H7 (cell line): ENCODE results near the gene SOX6. TPM values are rescaled to one million over a fixed set of nuclear protein-coding genes. Genes with fewer than 3 reads are reported as not detected.

Experiments used
- DNase-seq: peaks from one replicate; pipeline ENCODE4 v3.0.0; 2012
- H3K27me3 ChIP-seq: 2 replicates; pipeline ENCODE4 v1.6.0; 2011; ENCODE audit warnings: mild to moderate bottlenecking, low read length; ENCODE audit not compliant: control insufficient read depth, insufficient read depth
- H3K36me3 ChIP-seq: replicated peaks from 2 replicates; pipeline ENCODE4 v1.5.1; 2011; ENCODE audit warnings: low read length; ENCODE audit not compliant: control insufficient read depth, insufficient read depth
- H3K4me3 ChIP-seq: 2 replicates; pipeline ENCODE4 v1.5.1; 2011; ENCODE audit warnings: low read depth, mild to moderate bottlenecking, control low read depth, low read length, moderate library complexity; ENCODE audit not compliant: insufficient read depth
- total RNA-seq: library from RNA; depleted of rRNA; stranded (reverse); fragments of >200 nt; shearing (Covaris generic); gene quantifications from 2 replicates; pipeline ENCODE4 v1.2.3, GENCODE V29; 2014

The SOX6 gene
- total RNA-seq, 1 experiment from 2014 or later, result 0.03 TPM

DNA sequence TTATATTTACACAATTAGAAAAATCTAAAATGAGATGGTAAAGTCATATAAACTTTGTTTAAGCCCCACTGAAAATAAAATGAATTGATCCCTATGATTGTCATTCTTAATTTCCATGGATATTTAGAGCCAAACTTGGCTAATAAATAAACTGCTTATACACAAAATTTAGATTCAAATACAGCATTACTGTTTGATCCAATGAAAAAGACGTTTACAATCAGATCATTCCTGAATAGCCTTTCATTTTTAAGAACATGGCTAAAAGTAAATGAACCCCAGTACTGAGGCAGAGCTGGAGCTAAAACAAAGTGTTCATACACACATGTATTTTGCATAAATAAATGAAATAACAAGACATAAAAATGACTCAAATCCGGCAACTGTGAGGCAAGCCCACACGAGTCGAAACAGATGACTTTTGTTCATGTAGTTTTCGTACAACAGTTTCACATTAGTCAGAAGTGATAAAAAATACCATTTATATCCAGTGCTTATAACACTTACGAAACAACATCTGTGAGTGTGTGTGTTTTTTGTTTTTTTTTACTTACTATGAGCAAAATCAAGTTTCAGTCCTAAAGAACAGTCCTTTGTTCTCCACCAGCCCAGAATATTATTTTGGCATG, 386.5 kb downstream of the SOX6 start:
- H3K27me3 ChIP-seq, result no peaks in the 10 kb centered on the region
- H3K4me3 ChIP-seq, result no peak overlapping the region
- no peak for DNase-seq
- H3K36me3 ChIP-seq, result no peaks in the 10 kb centered on the region

DNA sequence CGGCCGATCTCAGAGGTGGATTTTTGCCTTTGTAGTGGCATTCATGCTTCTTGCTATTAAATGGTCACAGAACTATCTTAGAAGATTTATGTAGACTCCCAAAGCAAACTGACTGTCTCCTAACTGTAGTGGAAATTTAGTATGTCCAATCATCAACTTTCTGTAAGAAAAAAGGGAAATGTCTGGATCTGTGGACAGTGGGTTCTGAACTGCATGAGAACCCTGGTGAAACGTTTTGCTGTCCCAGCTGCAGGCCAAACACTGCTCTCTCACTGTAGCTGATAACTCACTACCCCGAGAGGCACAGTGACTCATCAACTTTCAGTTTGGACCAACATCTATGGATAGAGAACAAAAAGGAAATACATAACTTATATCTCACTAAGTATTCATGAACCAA, 387.1 kb downstream of the SOX6 start:
- no peak for DNase-seq
- no peaks in the 10 kb centered on the region for H3K27me3 ChIP-seq
- H3K4me3 ChIP-seq, result no peak overlapping the region
- H3K36me3 ChIP-seq, result no peaks in the 10 kb centered on the region

DNA sequence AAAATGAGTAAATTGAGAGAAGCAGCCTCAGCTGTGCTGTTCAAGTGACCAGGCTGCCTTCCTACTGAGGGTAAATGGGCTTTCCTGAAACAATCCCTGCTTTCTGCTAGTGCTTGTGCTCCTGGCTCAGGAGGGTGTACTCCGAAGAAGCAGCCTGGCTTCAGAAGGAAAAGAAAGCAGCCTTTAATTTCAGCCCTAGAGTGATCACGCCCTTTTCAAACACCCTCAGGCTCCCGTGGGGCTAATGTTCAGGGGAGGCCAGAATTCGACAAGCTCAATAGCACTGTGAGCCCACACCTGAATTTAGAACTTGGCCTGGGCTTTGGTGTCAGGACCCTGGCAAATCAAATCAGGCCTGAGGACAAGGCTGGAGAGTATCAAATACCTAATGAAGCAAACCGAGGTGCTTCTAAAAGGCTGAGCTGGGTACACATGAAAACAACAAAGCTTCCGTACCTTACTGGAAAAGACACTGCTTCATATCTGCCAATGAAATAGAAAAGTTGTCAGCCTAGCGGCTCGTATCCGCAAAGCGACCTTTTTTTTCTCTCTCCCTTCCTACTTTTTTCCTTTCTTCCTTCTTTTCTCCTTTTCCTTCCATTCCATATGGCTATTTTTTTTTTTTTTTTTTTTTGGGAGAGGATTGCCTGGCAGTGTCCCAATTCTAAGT, 387.8 kb downstream of the SOX6 start:
- no peak overlapping the region for H3K4me3 ChIP-seq
- H3K27me3 ChIP-seq, result no peaks in the 10 kb centered on the region
- no peaks in the 10 kb centered on the region for H3K36me3 ChIP-seq
- no peak for DNase-seq

DNA sequence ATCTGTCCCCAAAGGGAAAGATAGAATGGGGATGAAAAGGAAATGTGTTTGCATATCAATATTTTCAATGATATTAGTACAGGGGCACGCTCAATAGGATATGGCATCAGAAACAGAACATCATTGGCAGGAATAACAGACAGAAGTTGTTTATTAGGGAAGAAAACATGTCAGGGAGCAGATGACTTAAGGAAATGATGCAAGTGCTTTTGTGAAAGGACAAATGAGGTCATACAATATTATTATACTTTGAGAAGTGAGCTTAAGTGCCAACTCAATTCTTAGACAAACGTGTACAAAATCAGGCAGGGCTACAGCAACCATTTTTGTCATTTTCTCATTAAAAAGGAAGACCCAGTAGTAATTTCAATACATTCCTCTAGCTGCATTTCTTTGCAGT, 388.4 kb downstream of the SOX6 start:
- Histone ChIP-seq H3K27me3 (no peaks in the 10 kb centered on the region), H3K36me3 (no peaks in the 10 kb centered on the region), H3K4me3 (no peak overlapping the region)
- DNase-seq, result no peak

DNA sequence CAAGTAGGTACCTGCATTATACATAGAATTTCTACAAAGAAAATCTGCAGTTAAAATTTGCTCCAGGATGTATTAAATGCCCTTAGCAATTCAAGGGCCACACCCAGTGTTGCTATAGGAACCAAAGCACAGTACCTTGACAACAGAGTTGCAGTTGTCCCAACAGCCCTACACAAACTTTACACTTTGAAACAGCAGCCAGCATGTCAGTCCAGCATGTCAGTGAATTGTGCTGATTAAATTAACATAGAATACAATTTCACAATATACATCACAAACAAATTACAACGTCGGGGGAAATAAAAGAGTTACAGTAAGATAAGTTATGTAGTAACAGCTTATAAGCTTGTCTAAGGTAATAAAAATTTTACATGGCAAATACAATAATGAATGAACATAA, 389.2 kb downstream of the SOX6 start:
- no peak for DNase-seq
- H3K27me3 ChIP-seq, result no peaks in the 10 kb centered on the region
- H3K4me3 ChIP-seq, result no peak overlapping the region
- H3K36me3 ChIP-seq, result no peaks in the 10 kb centered on the region

DNA sequence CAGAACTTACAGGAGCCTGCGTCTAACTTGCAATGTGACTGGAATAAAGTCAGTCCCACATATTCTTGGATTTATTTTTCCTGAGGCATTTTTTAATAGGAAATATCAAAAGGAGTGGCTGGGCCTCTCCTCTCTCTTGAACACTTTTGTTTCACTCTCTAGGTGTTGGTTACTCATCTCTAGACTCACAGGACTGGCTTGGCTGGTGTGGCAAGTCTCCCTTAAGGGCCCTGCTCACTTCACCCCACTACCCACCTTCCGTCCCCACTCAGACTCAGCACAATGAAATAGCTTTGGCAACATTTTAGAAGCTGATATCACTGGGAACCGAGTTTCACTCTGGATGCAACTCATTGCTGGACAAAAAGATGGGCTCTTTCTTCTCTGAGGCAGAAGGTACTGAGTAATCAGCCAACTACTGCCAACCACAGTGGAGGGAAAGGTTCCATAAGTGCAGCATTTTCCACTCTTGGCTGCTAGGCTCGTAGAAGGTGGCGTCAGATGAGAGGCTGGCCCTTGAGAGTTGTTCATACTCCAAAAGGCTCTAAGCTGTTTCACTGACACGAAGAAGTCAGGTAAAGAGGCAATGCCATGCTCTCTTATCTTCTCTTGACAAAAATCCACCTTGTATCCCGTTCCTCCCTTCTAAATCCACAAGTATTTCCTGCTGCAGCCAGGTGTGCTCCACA, 390.6 kb downstream of the SOX6 start:
- Histone ChIP-seq H3K27me3 (no peaks in the 10 kb centered on the region), H3K4me3 (no peak overlapping the region), H3K36me3 (no peaks in the 10 kb centered on the region)
- DNase-seq, result no peak

DNA sequence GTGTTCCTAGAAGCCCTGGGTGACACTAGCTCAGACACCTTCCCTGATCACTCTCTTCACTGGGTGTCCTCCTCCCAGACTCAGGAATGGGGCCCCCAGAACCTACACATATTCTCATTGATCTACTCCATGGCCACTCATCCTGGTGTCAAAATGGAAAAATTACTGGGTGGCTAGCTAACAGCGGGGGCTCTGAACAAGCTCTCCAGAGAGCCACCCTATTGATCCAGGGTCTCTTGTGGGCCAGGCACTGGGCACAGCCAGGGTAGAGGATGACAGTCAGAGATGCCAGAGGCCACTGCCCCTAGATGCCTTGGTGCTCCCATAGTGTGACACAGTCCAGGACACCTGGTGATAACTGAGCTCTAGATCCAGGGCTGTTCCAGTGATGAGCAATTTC, 393.1 kb downstream of the SOX6 start:
- Histone ChIP-seq H3K36me3 (no peaks in the 10 kb centered on the region), H3K27me3 (no peaks in the 10 kb centered on the region), H3K4me3 (no peak overlapping the region)
- no peak for DNase-seq

DNA sequence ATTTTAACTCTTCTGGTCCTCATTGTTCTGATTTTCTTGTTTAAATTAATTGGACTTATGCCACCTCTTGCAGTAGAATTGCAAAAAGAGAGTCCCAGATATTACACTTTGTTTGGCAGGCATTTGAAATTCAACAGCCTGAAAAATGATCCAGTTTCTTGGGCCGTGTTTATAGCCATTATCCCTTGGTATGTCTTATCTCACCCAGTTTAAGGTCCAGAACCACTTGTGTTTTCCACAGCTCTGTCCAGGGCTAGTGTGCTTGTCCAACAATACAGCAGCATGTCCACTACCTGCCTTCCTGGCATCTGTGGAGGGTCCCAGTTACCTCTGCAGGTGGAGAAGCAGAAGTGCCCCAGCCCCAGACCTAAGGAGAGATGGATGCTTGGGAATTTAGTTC, 397.4 kb downstream of the SOX6 start:
- Histone ChIP-seq H3K36me3 (no peaks in the 10 kb centered on the region), H3K4me3 (no peak overlapping the region), H3K27me3 (no peaks in the 10 kb centered on the region)
- DNase-seq, result no peak

DNA sequence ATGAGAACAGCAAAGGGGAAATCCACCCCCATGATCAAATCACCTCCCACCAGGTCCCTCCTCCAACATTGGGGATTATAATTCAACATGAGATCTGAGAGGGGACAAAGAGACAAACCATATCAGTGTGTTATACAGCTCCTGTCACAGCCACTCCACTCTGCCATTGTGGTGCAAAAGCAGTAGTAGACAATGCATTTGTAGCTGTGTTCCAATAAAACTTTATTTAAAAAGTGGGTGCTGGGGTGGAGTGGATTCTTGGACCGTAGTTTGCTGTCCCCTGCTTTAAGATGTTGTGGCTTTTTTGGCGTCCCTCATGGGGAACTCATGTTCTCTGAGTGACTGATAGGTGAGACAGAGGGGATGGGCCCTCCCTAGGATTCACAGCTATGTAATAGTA, 399.1 kb downstream of the SOX6 start:
- Histone ChIP-seq H3K36me3 (no peaks in the 10 kb centered on the region), H3K4me3 (no peak overlapping the region), H3K27me3 (no peaks in the 10 kb centered on the region)
- DNase-seq, result no peak

DNA sequence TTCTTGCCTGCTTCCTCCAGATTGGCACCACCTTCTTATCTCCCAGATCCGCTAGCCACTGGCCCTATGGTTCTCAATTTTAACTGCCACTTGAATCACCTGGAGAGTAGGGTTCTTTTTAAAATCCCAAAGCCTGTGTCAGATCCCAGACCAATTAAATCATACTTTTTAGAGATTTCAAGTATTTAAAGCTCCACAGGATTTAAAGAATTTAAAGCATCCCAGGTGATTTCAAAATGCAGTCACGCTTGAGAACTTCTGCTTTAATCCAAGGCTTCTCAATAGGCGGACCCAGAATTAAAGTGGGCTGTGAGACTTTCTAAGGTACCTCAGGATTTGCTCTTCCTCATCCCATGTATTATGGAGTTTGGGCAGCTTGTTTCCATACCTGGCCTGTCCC, 400.0 kb downstream of the SOX6 start:
- DNase-seq, result no peak
- H3K27me3 ChIP-seq, result no peaks in the 10 kb centered on the region
- H3K36me3 ChIP-seq, result no peaks in the 10 kb centered on the region

DNA sequence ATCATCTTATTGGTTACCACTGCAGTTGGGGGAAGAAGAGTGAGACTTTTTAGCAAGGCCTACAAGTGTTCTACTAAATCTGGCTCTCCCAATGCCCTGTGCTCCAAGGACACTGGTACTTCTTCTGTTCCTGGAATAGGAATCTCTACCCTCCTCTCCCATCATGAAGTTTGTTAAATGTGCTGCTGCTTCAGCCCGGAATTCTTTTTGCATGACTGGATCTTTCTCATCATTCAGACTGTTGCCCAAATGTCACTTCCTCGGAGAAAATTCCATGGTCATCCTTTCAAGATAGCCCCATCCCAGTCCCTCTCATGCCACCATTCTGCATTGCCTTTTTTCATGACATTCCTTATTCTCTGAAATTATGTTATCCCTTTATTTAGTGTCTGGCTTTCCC, 400.8 kb downstream of the SOX6 start:
- no peaks in the 10 kb centered on the region for H3K27me3 ChIP-seq
- no peak overlapping the region for H3K4me3 ChIP-seq
- no peak for DNase-seq
- no peaks in the 10 kb centered on the region for H3K36me3 ChIP-seq

More for the DNA sequence above, 400.0 kb downstream of the SOX6 start:
- no peak overlapping the region for H3K4me3 ChIP-seq

DNA sequence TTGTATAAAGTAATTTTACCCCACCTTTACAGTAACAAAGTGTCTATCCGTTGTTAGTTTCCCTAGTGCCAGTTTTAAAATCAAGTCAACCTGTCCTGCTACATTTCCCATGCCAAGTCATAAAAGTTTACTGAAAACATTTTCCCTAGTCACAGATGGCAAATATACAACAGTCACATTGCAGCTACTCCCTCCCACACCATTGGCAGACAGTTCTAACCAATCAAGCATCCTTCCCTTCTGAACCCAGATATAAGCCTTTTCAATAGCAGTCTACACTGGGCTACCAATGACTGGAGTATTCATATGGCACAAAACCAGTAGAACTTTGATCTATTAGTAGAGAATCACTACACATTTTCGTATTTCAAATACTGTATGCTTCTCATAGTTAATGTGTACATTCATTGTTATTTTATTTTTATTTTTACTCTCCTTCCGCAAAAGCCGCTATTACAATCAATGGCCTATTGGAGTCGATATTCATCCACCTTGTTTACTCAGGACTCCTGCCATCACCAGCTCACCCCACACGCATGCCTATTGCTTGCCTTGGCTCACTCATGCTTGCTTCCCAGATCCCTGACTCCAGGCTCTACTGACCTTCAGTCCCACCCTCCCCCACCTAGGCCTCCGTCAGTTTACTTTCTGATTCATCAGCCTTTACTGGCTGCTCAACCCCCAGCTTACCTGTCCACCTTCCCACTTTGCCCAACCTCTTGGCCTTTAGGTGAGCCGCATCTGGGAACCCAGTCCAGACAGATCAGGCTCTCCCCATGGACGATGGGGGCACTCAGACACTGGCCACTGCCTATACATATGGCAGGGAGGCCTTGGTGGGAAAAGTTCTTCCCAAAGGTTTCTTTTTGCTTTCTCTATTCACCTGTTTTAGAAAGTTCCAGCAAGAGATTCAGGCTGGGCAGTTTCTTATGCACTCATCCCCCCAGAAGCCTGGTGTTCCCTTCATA, 408.4 kb downstream of the SOX6 start:
- H3K36me3 ChIP-seq, result no peaks in the 10 kb centered on the region
- no peak overlapping the region for H3K4me3 ChIP-seq
- DNase-seq, result no peak
- H3K27me3 ChIP-seq, result 0 out of 2 replicates have a peak, but pooled peaks cover under 1% of the 10 kb centered on the region

DNA sequence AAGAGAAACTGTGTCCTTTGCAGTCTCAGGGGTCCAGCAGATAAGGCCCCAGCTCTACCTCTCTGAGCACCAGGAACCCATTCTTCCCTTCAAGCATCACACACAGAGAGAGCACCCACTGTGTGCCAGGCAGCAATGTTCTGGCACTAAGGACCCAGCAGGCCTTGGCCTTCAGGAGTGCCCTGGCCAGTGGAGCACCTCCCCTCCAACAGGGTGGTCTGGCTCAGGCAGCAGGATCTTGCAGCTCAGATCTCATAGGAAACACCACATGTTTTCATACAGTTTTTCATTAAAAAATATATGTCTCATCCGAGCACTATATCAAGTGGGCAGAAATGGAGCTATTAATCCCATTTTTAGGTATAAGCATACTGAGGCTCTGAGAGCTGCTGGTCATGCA, 410.6 kb downstream of the SOX6 start:
- Histone ChIP-seq H3K36me3 (no peaks in the 10 kb centered on the region), H3K27me3 (peaks cover 5% of the 10 kb centered on the region; the same call in 1 of the 2 replicates), H3K4me3 (no peak overlapping the region)
- DNase-seq, result no peak

DNA sequence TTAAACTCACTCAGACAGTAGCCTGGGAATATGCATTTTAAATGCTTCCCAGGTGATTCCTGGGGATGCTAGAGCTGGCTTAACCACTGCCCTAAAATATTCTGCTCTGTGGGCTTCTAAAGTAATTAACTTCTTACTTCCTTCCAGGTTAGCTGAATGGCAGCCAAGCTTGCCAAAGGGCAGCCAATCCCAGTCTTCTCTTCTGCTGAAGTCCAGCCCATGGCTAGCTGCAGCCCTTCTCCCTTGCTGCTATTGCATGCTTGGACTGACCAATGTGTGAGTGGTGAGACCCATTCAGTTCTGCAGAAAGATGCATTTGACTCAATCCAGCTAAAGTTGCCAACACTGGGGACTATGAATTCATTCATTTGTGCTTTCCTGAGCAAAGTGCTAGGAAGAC, 411.9 kb downstream of the SOX6 start:
- DNase-seq, result no peak
- Histone ChIP-seq H3K36me3 (no peaks in the 10 kb centered on the region), H3K4me3 (no peak overlapping the region), H3K27me3 (peaks cover 5% of the 10 kb centered on the region; the same call in 1 of the 2 replicates)
